Stimulated activated CD8-positive, alpha-beta memory T cell treated with anti-CD3 and anti-CD28 coated beads, Interleukin-4, amount 100 ng/mL, for 4 hours (primary cell): ENCODE results near the gene ZNF407.

Source experiments
- DNase-seq, 2 donors: peaks; one replicate each; pipeline ENCODE4 v3.0.0-alpha.2; 2020; ENCODE audit warnings: low read depth in 2 of 2, low spot score in 1 of 2

ZNF407 gene

DNA sequence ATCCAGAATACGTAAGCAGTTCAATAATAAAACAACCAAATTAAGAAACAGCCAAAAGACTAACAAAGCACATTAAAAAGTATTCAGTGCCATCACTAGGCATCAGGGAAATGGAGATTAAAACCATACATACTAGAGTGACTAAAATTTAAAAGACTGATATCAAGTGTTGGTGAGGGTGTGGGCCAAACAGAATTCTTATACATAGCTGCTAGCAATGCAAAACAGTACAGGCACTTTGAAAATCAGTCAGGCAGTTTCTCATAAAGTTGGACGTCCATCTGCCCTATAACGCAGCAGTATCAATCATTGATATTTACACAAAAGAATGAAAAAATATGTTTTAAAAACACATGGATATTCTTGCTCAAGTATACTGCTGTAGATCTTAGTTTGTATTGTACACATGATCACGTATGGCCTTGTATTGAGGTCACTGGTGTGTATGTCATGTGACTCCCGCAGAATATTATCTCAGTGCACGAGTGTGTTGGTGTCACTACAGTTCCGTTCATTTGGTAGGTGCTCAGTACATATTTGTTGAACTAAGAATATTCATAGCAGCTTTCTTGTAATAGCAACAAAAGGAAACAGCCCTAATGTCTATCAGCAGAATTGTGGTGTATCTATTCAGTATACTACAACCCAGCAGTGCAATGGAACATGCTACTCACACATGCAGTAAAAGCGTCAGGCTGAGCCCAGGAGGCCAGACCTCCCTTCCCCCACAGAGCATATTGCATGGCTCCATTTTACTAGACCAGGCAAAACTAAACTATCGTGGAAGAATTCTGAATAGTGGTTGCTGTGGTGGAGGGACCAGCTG, 28.6 kb downstream of the ZNF407 start:
- no peak for DNase-seq

DNA sequence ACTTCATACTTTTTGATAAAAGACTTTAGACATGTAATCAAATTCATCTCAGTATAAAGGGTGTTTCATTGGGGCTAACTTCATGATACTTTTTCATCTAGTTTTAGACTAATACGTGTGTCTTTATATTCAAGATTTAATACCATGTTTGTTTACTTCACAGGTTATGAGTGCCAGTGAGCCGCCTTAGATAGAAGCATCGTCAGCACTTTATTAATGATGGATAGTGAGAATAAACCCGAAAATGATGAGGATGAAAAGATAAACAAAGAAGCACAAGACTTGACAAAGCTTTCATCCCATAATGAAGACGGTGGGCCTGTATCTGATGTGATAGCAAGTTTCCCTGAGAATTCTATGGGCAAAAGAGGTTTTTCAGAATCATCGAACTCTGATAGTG, 33.1 kb downstream of the ZNF407 start:
- DNase-seq: no peak

DNA sequence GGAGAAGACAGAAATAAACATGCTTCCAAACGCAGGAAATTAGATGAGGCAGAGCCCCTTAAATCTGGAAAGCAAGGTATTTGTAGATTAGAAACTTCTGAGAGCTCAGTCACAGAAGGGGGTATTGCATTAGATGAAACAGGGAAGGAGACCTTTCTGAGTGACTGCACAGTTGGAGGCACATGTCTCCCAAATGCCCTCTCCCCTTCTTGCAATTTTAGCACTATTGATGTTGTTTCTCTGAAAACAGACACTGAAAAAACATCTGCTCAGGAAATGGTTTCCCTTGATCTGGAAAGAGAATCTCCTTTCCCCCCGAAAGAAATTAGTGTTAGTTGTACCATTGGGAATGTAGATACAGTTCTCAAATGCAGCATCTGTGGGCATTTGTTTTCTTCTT, 33.5 kb downstream of the ZNF407 start:
- no peak for DNase-seq

DNA sequence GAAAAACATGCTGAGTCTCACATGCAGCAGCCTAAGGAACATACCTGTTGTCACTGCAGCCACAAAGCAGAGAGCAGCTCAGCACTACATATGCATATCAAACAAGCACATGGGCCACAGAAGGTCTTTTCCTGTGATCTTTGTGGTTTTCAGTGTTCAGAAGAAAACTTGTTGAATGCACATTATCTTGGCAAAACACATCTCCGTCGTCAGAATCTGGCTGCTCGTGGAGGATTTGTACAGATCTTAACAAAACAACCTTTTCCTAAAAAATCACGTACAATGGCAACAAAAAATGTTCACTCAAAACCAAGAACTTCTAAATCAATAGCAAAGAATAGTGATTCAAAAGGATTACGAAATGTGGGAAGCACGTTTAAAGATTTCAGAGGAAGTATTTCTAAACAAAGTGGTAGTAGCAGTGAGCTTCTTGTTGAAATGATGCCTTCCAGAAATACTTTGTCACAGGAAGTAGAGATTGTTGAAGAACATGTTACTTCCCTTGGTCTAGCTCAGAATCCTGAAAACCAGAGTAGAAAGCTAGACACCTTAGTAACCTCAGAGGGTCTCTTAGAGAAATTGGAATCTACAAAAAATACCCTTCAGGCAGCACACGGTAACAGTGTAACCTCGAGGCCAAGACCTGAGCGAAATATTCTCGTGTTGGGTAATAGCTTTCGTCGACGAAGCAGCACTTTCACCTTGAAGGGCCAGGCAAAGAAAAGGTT, 34.1 kb downstream of the ZNF407 start:
- DNase-seq: no peak

DNA sequence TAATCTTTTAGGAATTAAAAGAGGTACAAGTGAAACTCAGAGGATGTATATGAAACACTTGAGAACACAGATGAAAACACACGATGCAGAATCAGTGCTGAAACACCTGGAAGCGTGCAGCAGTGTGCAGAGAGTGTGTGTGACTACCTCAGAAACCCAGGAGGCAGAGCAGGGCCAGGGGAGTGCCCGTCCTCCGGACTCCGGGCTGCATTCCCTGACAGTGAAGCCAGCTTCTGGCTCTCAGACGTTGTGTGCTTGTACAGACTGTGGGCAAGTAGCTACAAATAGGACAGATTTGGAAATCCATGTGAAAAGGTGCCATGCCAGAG, 34.6 kb downstream of the ZNF407 start:
- no peak for DNase-seq

DNA sequence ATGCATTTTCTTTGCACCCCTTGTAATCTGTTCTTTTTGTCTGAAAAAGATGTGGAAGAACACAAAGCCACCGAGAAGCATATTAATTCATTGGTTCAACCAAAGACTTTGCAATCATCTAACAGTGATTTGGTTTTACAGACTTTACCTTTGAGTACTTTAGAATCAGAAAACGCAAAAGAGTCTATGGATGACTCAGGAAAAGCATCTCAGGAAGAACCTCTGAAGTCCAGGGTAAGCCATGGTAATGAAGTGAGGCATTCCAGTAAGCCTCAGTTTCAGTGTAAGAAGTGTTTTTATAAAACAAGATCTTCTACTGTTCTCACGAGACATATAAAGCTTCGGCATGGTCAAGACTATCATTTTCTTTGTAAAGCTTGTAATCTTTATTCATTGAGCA, 35.2 kb downstream of the ZNF407 start:
- DNase-seq: no peak

DNA sequence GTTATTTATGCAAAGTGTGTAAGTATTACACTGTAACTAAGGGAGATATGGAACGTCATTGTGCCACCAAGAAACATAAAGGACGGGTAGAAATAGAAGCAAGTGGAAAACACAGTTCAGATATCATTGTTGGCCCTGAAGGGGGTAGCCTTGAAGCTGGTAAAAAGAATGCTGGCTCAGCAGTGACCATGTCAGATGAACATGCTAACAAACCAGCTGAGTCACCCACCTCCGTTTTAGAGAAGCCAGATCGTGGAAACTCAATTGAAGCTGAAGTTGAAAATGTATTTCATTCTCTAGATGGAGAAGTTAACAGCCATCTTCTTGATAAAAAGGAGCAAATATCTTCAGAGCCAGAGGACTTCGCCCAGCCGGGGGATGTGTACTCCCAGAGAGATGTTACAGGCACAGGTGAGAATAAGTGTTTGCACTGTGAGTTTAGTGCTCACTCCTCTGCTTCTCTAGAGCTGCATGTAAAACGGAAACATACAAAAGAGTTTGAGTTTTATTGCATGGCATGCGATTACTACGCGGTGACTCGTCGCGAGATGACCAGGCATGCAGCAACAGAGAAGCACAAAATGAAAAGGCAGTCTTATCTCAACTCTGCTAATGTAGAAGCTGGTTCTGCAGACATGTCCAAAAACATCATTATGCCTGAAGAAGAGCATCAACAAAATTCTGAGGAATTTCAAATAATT, 36.1 kb downstream of the ZNF407 start:
- no peak for DNase-seq

DNA sequence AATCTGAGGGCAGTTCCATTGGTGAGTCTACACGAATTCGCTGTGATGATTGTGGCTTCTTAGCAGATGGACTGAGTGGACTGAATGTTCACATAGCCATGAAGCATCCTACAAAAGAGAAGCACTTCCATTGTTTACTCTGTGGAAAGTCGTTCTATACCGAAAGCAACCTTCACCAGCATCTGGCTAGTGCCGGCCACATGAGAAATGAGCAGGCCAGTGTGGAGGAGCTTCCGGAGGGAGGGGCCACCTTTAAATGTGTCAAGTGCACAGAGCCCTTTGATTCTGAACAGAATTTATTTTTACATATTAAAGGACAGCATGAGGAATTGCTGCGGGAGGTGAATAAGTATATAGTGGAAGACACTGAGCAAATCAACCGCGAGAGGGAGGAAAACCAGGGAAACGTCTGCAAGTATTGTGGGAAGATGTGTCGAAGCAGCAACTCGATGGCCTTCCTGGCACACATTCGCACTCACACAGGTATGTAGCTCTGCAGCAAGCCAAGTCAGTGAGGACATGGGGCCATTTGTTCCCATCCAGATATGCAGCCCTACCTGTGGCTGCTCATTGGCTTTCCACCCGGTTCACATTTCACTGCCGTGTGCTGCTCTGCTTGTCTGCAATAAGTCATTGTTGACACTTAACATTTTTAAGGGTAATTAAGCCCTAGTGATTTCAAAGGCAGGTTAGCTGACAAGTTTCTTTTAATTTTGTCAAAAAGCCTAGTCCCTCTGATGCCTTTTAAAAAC, 37.7 kb downstream of the ZNF407 start:
- DNase-seq: no peak

DNA sequence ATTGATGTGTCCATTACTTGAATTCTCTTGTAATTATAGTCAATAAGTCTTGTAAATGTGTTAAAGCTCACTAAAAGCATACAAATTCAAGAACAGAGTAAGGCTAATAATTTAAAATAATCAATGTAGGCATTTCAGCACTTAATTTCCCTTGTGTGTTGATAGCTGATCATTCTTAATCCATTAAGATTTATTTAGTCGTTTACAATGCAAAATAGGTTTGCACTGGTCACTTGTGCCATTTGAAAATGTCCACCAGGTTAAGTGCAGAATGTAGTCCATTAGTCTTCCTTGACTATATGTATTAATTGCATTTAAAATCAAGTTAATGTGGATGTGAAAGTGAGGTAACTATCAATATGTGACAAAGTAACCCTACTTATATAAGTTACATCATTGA, 39.4 kb downstream of the ZNF407 start:
- no peak for DNase-seq

DNA sequence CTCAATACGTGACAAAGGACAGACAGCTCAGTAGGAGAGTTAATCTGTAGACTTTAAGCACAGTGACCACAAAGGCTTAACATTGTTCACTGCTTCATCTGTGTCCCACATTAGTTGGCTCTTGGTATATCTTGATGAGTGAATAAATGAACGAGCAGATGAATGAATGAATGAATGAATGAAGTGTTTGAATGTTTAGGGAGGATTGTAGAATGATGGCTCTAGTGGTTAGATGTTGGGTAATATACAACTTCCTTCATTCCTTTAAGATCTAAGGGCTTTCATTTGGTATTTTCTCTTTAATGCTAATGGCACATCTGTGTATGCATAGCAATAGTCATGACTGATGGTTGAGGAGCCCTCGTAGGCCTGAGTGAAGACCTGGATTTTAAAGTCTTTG, 40.5 kb downstream of the ZNF407 start:
- DNase-seq: no peak

DNA sequence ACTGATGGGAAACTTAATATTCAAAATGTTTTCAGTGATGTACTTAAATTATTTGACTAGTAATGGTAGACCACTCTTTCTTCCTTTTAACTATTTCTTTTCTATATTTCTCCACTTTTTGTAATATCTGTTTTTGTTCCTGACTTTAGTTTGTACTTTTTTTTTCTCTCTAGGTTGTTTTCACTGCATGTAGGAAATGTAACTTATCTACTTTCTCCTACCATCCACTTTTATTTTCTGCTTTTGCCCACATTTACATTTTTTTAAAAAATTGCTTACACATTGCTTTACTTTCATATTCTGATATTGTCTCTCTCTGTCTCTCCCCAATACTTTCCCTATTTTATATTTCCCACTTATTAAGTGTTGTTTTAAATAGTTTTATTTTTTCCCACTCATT, 47.0 kb downstream of the ZNF407 start:
- DNase-seq: no peak

DNA sequence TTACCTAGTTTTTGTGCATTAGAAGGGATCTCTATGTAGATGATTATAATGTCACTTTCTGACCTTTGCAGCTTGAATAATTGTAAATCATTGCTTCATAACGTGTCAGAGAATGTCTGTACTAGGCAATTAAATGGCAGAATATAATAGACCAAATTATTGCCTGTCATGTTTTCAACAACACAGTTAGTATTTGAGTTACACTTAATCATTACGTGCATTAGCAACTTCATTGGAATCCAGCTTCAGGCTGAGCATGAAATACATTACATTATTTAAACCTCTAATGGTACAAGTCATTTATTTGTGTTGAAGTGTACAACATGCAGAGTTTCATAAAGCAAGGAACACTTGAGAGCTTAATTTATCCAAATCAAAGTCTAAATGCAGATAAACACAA, 48.0 kb downstream of the ZNF407 start:
- DNase-seq: no peak

DNA sequence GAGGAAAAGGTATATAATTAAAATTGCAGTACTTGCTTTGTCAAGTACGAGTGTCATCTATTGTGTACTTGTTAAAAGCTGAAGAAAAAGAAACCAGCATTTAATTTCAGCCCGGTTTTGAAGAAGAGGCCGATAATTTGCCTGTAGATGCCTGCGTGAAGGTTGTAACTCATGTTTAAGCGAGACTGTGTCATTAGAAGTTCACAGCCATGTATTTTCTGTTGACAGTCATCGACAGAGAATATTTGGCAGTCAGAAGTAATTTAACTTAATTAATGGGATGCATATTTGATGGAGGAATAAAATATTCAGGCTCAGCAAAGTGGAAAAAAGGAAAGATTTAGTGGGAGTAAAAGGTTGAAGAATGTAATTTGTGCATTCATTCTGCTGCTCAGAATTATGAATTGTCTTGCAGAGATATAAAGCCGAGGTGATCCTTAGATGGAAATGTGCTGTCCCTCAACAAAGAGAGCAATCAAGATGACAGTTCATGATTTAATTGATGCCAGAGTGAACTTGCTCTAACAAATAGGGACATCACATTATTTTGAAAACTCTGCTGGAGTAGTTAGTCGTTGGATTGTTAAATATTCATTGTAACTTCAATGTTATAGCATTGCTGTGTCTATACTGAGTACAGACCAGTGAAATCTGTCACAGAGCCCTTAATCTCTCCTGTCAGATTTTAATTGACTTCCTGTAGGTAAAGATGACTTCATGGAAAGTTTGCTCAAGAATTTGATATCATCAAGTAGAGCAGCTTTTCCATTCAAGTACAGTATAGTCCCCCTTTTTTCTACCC, 53.9 kb downstream of the ZNF407 start:
- no peak for DNase-seq

DNA sequence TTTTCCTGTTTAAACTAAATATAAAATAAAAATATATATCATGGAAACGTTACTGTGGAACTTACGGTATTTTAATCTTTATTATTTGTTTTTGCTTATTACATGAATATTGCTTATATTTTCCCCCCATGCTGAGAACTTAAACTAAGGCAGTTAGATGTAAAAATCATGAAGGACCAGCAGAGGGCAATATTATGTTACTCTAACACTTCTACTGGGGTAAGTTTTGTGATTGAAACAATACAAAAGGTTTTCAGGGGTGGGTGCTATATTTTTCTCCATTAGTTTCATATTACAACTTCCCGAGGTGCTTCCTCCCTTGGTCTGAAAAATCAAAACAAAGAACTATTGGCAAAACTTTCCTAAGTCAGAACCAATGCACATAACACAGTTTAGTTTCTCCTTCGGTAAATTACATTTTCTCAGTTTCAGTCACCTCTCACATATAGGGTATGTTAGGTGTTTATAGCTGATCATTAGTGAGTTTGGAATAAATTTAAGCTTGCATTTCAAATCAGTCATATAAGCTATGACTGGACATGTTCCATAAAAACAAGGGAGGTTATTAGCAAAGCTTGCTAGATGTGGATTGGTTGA, 54.8 kb downstream of the ZNF407 start:
- DNase-seq: no peak

DNA sequence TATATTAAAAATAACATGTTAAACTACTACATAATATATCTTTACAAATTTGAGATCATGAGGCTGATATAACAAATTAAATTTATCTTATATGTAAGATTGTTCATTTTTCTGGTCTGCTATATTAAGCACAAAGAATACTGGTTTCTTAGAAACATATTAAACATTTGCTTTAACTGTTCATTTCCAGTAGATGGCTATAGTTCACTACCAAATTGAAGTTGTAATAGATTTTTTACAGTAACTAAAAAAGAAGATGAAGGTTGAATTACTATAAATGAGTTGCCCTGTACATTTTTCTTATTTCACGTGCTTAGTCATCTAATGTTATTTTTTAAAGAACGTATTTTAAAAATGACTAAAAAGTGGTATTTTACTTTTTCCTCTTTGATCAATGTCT, 57.0 kb downstream of the ZNF407 start:
- DNase-seq: no peak

DNA sequence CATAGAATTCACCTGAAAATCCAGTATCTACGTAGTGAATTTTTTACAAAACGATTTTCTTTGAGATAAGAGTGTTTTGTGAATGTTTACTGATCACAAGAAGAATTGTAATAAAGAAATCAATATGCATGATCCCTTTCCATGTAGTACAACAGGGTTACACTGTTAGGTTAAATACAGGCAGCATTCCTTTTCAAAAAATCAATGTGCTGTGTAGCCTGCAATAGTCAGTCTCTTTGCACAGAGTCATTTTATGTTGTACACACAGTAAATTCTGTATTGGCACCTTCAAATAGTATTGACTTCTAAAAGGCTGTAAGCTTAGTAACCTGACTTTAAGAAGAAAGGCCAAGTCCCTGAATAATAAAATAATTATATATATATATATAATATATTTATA, 63.3 kb downstream of the ZNF407 start:
- no peak for DNase-seq

DNA sequence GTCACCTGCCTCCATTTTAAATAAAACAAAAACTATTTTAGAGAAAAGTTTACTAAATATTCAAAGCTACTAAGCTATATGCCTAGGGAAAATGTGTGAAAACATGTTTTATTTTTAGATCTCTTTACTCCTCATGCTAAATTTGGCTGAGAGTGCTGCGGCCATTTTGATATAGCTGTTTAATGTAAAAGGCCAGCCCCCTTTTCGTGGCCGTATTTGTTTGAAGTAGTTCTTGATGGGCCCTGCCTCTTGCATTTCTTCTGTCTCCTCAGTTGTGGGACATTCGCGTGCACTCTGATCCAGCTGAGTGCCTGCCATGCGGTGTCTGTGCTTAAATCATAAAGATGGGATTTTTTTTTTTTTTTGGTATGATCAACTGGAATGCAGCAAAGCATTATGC, 64.0 kb downstream of the ZNF407 start:
- DNase-seq: no peak

DNA sequence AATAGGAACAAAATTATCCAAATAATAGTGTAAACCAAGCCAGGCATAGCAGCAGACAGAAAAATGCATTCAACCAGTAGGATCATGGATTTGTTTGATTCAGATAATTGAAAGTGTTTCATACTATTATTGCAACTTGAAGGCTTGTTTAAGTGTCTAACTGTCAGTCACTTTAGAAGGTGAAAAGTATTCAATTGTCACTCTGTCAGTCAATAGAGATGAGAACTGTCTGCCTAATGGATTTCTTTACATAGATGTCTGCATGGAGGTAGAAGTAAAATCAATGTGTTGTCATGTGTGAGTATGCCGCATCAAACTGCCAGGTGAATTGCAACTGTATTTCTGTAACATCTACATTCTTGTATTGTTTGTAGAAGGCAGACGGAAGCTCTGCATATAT, 65.0 kb downstream of the ZNF407 start:
- DNase-seq: no peak

DNA sequence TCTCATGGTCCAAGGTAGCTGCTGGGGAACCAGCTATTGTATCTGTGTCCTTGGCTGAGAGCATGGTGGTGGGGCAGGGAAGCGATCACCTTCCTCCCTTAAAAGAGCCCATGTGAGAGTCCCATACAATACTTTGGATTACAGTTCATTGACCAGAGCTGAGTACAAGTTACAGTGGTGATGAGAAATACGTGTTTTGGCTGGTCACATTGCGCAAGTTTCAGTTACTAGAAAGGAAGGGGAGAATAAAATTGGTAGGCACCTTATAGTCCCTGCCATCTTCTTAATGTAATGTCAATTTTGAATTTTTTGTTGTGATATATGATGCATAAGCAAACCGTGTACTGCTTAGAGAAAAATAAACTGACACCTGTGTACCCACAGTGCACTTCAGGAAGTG, 67.7 kb downstream of the ZNF407 start:
- no peak for DNase-seq

DNA sequence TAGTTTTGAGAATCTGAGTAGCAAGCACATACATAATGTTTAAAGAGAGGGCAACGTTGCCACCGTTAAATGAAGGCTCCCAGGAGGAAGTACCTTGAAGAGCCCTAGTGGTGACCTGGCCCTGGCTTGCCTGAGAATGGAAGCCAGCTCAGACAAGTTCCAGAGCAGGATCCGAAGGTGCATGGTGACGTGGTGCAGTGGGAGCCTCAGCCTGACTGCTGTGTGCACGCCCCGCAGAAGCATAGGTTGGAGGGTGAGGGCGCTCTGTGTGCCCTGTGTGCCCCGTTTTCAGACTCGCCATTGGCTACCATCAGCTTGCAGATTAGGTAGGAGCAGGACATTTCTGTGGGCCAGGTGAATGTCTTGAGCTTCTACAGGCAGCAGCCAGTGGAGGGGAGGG, 68.2 kb downstream of the ZNF407 start:
- no peak for DNase-seq
